GM12878 (cell line): ENCODE measurements around the gene GLB1L2. TPM values are rescaled to one million over a fixed set of nuclear protein-coding genes. Genes with fewer than 3 reads are reported as not detected.

Experiments used
- ATAC-seq: fragments of 200-7000 bp; cut with Tn5 transposase; 3 replicates; pipeline ENCODE4 v1.9.1; 2020; ENCODE audit warnings: mild to moderate bottlenecking, moderate library complexity
- BruUV-seq: library from RNA; stranded (reverse); fragments of 400-500 nt; replicated peaks from 2 replicates; lab custom pipeline; 2021; lab: Mats Ljungman, UMichigan
- CTCF ChIA-PET: fragments of 300-600 bp; sonication (Branson Sonifier 250); formaldehyde crosslinking; extraction: SDS; loops from one replicate; lab custom pipeline; 2021; ENCODE audit warnings: inconsistent platforms; lab: Yijun Ruan, JAX
- POLR2A ChIA-PET: fragments of 350-600 bp; formaldehyde crosslinking; extraction: SDS; loops from one replicate; lab custom pipeline; 2021; ENCODE audit warnings: inconsistent platforms; lab: Charles Lee
- RAD21 ChIA-PET: fragments of 300-600 bp; sonication (Branson Sonifier 250); formaldehyde crosslinking; loops from one replicate; lab custom pipeline; 2023; ENCODE audit warnings: antibody characterized with exemption; ENCODE audit not compliant: unreplicated experiment; lab: Charles Lee
- SMC1A ChIA-PET: fragments of 300-600 bp; sonication (Branson Sonifier 250); formaldehyde crosslinking; loops from one replicate; lab custom pipeline; 2023; ENCODE audit not compliant: unreplicated experiment, uncharacterized antibody; lab: Charles Lee
- DNase-seq: peaks from one replicate; pipeline ENCODE4 v3.0.0-alpha.2; 2011; ENCODE audit warnings: low read depth, low spot score
- FAIRE-seq: peaks from 3 replicates; lab custom pipeline; 2011; peaks lifted over from hg19 to GRCh38; lab: Jason Lieb, UNC
- H2AFZ ChIP-seq: 2 replicates; pipeline ENCODE4 v1.6.0; 2011; ENCODE audit warnings: low read depth, low read length, control low read depth; ENCODE audit not compliant: control insufficient read depth
- H3K27ac ChIP-seq: 2 replicates; pipeline ENCODE4 v1.5.1; 2011; ENCODE audit warnings: control low read depth; ENCODE audit not compliant: control insufficient read depth, insufficient read depth
- H3K27me3 ChIP-seq, 2 experiments: replicated peaks in 1 of 2; 2 replicates each; pipeline versions ENCODE4 v1.6.0 to v1.6.1; 2011; ENCODE audit warnings: low read length in 1 of 2; ENCODE audit not compliant: control insufficient read depth in 2 of 2, insufficient read depth in 2 of 2
- H3K36me3 ChIP-seq, 2 experiments: 2 replicates each; pipeline ENCODE4 v1.5.1; 2011; ENCODE audit warnings: low read length in 1 of 2; ENCODE audit not compliant: control insufficient read depth in 2 of 2, insufficient read depth in 2 of 2
- H3K4me1 ChIP-seq: 2 replicates; pipeline ENCODE4 v1.6.1; 2011; ENCODE audit warnings: mild to moderate bottlenecking, low read length, moderate library complexity, mixed read lengths; ENCODE audit not compliant: control insufficient read depth, insufficient read depth
- H3K4me2 ChIP-seq: 2 replicates; pipeline ENCODE4 v1.6.0; 2011; ENCODE audit warnings: control low read depth; ENCODE audit not compliant: control insufficient read depth, insufficient read depth
- H3K4me3 ChIP-seq: fragments of 200-600 bp; sonication (generic); 2 replicates; pipeline ENCODE4 v1.5.1; 2016
- H3K79me2 ChIP-seq: 2 replicates; pipeline ENCODE4 v1.6.0; 2011; ENCODE audit warnings: low read length; ENCODE audit not compliant: control insufficient read depth, insufficient read depth
- H3K9ac ChIP-seq: 2 replicates; pipeline ENCODE4 v1.8.0; 2011; ENCODE audit warnings: low read length, control low read depth, mixed read lengths; ENCODE audit not compliant: control insufficient read depth, insufficient read depth
- H3K9me3 ChIP-seq: replicated peaks from 3 replicates; pipeline ENCODE4 v1.5.1; 2011; ENCODE audit warnings: mild to moderate bottlenecking, low read length; ENCODE audit not compliant: control insufficient read depth, insufficient read depth
- H4K20me1 ChIP-seq: 2 replicates; pipeline ENCODE4 v1.6.0; 2011; ENCODE audit not compliant: control insufficient read depth, insufficient read depth
- ASH2L ChIP-seq: fragments of 300-600, 200-600 bp; sonication (generic); IDR thresholded peaks from 2 replicates; pipeline ENCODE4 v1.6.1; 2017; ENCODE audit warnings: low read depth, mild to moderate bottlenecking, borderline replicate concordance
- CBX3 ChIP-seq: fragments of 200-600 bp; sonication (generic); IDR thresholded peaks from 2 replicates; pipeline ENCODE4 v1.6.1; 2016; ENCODE audit warnings: low read depth, borderline replicate concordance
- CREM ChIP-seq: IDR thresholded peaks from 2 replicates; pipeline ENCODE4 v1.6.1; 2014; ENCODE audit warnings: antibody characterized with exemption, low read depth
- E4F1 ChIP-seq: fragments of 450-650 bp; IDR thresholded peaks from 2 replicates; pipeline ENCODE4 v1.6.1; 2018; ENCODE audit warnings: borderline replicate concordance, mild to moderate bottlenecking; ENCODE audit not compliant: partially characterized antibody
- FOXK2 ChIP-seq: fragments of 450-650 bp; IDR thresholded peaks from 2 replicates; pipeline ENCODE4 v1.6.1; 2017; ENCODE audit warnings: mild to moderate bottlenecking, moderate library complexity
- NKRF ChIP-seq: fragments of 450-650 bp; conservative IDR thresholded peaks from 2 replicates; pipeline ENCODE4 v1.6.1; 2017; ENCODE audit warnings: mild to moderate bottlenecking, moderate library complexity
- PKNOX1 ChIP-seq: fragments of 450-650 bp; IDR thresholded peaks from 2 replicates; pipeline ENCODE4 v1.6.1; 2016; ENCODE audit warnings: mild to moderate bottlenecking
- POLR2AphosphoS5 ChIP-seq: IDR thresholded peaks from 2 replicates; pipeline ENCODE4 v1.6.1; 2011; ENCODE audit warnings: mild to moderate bottlenecking, low read length, inconsistent platforms
- ZNF622 ChIP-seq: fragments of 450-650 bp; IDR thresholded peaks from 2 replicates; pipeline ENCODE4 v1.6.1; 2017; ENCODE audit warnings: mild to moderate bottlenecking, inconsistent platforms
- WGBS: methylation state at CpG from one replicate; pipeline ENCODE4 v1.1.6; 2016; ENCODE audit warnings: low lambda C conversion rate; ENCODE audit not compliant: insufficient replicate concordance, insufficient coverage; ENCODE audit errors: missing lambda C conversion rate; 5-methylcytosine and 5-hydroxymethylcytosine counted together
- in situ Hi-C: fragments of 300-500 bp; cut with MboI; formaldehyde crosslinking; loops from 9 replicates; pipeline ENCODE4 v1.14.3; 2018; ENCODE audit warnings: mixed read lengths
- intact Hi-C: fragments of 100-400 bp; cut with micrococcal nuclease; formaldehyde crosslinking; loops from one replicate; pipeline ENCODE4 v1.14.2; 2022; ENCODE audit not compliant: unreplicated experiment
- polyA plus RNA-seq, 11 experiments: library from polyadenylated mRNA; depleted of rRNA in 4 of 11; unstranded in 6 of 11; stranded (reverse) in 5 of 11; fragments of >200 nt; fragmentation: Nextera tagmentation in 4 of 11; fragmentation: Illumina TruSeq in 1 of 11; extraction: Ambion mirVana in 4 of 11; extraction: Trizol in 1 of 11; gene quantifications; 1 replicate in 1 of 11; 2 replicates in 10 of 11; pipeline versions ENCODE4 v1.2.1 to v1.2.3, GENCODE V29; 2011 to 2016; ENCODE audit warnings: inconsistent platforms in 2 of 11, missing spikeins in 2 of 11, low read depth in 1 of 11
- total RNA-seq, 4 experiments: library from RNA; depleted of rRNA in 3 of 4; stranded (reverse); fragments of >200 nt in 3 of 4; fragmentation: Illumina TruSeq in 1 of 4; extraction: Trizol in 1 of 4; gene quantifications; 2 replicates each; pipeline versions ENCODE4 v1.2.1 to v1.2.3, GENCODE V29; 2013 to 2021
- TF ChIP-seq, protein P1 (sequence below): IDR thresholded peaks from 2 replicates; pipeline ENCODE4 v1.6.1; 2012; ENCODE audit warnings: low read depth, low read length, improper control_type of control experiment

The GLB1L2 gene
- total and polyA plus RNA-seq, 10 of the 15 experiments (the other 5 are each of a cell fraction or from before 2014, with no cell fraction given) = 0.04 to 0.85 (median 0.49) TPM

DNA sequence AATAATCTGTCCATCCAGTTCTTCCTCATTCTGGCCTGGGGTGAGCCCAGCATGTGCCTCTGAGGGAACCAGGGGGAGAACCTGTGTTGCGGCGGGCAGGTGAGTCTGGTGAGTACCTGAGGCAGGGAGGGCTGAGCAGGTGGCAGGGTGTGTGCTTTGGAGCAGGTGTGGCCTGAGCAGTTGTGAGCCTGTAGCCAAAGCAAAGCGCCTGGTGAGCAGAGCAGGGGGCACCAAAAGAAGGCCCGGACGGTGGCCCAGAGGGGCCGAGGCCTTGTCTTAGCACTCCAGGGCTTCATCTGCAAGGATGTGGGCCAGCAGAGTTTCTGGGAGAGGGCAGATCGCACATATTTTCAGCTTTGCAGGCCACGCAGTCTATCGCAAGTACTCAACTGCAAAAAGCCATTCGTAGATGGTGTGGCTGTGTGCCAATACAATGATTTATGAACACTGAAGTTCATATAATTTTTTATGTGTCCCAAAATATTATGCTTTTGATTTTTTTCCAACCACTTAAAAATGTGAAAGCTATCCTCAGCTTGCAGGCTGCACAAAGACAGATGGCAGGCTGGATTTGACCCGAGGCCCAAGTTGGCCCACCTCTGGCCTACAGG, 8.7 kb downstream of the GLB1L2 start:
- FAIRE-seq = no peak
- H3K4me1 ChIP-seq = no peaks in the 10 kb centered on the region
- in situ Hi-C loops (no loop called here), intact Hi-C loops (no loop called here)
- no peaks in the 10 kb centered on the region for H3K79me2 ChIP-seq
- DNase-seq = no peak
- SMC1A ChIA-PET = no interaction called here
- H4K20me1 ChIP-seq = no peaks in the 10 kb centered on the region; the same call in 1 of the 2 replicates
- no peaks in the 10 kb centered on the region for H3K9me3 ChIP-seq
- H2AFZ ChIP-seq = no peak overlapping the region
- BruUV-seq = no TSS peak
- H3K36me3 ChIP-seq = no peaks in the 10 kb centered on the region
- ATAC-seq = no peak
- no peak overlapping the region for H3K27ac ChIP-seq
- H3K4me2 ChIP-seq = no peak overlapping the region
- CTCF ChIA-PET = no interaction called here
- POLR2A ChIA-PET = no interaction called here
- no peak for TF ChIP-seq ASH2L
- TF ChIP-seq ZNF622 = no peak
- TF ChIP-seq FOXK2 = no peak
- TF ChIP-seq CBX3 = no peak
- no peak for TF ChIP-seq PKNOX1
- TF ChIP-seq E4F1 = no peak
- TF ChIP-seq NKRF = no peak
- TF ChIP-seq CREM = no peak
- TF ChIP-seq, protein P1, sequence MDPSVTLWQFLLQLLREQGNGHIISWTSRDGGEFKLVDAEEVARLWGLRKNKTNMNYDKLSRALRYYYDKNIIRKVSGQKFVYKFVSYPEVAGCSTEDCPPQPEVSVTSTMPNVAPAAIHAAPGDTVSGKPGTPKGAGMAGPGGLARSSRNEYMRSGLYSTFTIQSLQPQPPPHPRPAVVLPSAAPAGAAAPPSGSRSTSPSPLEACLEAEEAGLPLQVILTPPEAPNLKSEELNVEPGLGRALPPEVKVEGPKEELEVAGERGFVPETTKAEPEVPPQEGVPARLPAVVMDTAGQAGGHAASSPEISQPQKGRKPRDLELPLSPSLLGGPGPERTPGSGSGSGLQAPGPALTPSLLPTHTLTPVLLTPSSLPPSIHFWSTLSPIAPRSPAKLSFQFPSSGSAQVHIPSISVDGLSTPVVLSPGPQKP = no peak
- no peak for TF ChIP-seq POLR2AphosphoS5
- RAD21 ChIA-PET = no interaction called here
- WGBS = 60% methylated on average over 11 of the region's 11 CpGs
- H3K27me3 ChIP-seq = no peaks in the 10 kb centered on the region; a peak in 2 of 4 replicates
- H3K9ac ChIP-seq = no peak overlapping the region
- no peak overlapping the region for H3K4me3 ChIP-seq
